GM23338 (cell line): ENCODE results near the gene KCNAB1. TPM values are rescaled to one million over a fixed set of nuclear protein-coding genes. Genes with fewer than 3 reads are reported as not detected.

Source experiments
- ATAC-seq: fragments of 200-7000 bp; cut with Tn5 transposase; 3 replicates; pipeline ENCODE4 v1.9.1; 2020
- DNase-seq: peaks from one replicate; pipeline ENCODE4 v3.0.0-alpha.2; 2015; ENCODE audit warnings: low spot score
- H2AFZ ChIP-seq: fragments of 200-600 bp; sonication (generic); 2 replicates; pipeline ENCODE4 v1.8.0; 2016; ENCODE audit warnings: antibody characterized with exemption, mild to moderate bottlenecking, moderate library complexity
- H3F3A ChIP-seq: fragments of 200-600 bp; sonication (generic); replicated peaks from 2 replicates; pipeline ENCODE4 v1.8.0; 2017; ENCODE audit warnings: antibody characterized with exemption, mixed run types, low read depth
- H3K27ac ChIP-seq: fragments of 200-600 bp; sonication (generic); 2 replicates; pipeline ENCODE4 v1.6.1; 2016; ENCODE audit warnings: low read depth
- H3K27me3 ChIP-seq: fragments of 200-600 bp; sonication (generic); 2 replicates; pipeline ENCODE4 v1.8.0; 2016; ENCODE audit warnings: mild to moderate bottlenecking, mixed run types, moderate library complexity; ENCODE audit not compliant: insufficient read depth
- H3K36me3 ChIP-seq: fragments of 200-600 bp; sonication (generic); 2 replicates; pipeline ENCODE4 v1.8.0; 2016; ENCODE audit warnings: mild to moderate bottlenecking; ENCODE audit not compliant: insufficient read depth
- H3K4me1 ChIP-seq: fragments of 200-600 bp; sonication (generic); 2 replicates; pipeline ENCODE4 v1.8.0; 2016; ENCODE audit warnings: mild to moderate bottlenecking, moderate library complexity; ENCODE audit not compliant: insufficient read depth
- H3K4me2 ChIP-seq: fragments of 200-600 bp; sonication (generic); 2 replicates; pipeline ENCODE4 v1.7.1; 2017; ENCODE audit warnings: mixed run types
- H3K4me3 ChIP-seq: fragments of 200-600 bp; sonication (generic); 2 replicates; pipeline ENCODE4 v1.6.1; 2016; ENCODE audit warnings: mixed run types
- H3K79me2 ChIP-seq: fragments of 200-600 bp; sonication (generic); replicated peaks from 2 replicates; pipeline ENCODE4 v1.8.0; 2017; ENCODE audit warnings: mild to moderate bottlenecking; ENCODE audit not compliant: insufficient read depth
- H3K9me2 ChIP-seq: fragments of 200-600 bp; sonication (generic); 2 replicates; pipeline ENCODE4 v1.8.0; 2017; ENCODE audit not compliant: insufficient read depth
- H4K20me1 ChIP-seq: fragments of 200-600 bp; sonication (generic); replicated peaks from 2 replicates; pipeline ENCODE4 v1.8.0; 2017; ENCODE audit warnings: mild to moderate bottlenecking; ENCODE audit not compliant: insufficient read depth
- H3K27ac Mint-ChIP-seq: 2 replicates; pipeline ENCODE4 v1.8.0; 2020; ENCODE audit warnings: inconsistent platforms, mild to moderate bottlenecking, moderate library complexity, mixed read lengths
- H3K27me3 Mint-ChIP-seq: 3 replicates; pipeline ENCODE4 v1.8.0; 2022; ENCODE audit warnings: low read depth, mild to moderate bottlenecking, moderate library complexity, mixed read lengths, inconsistent platforms; ENCODE audit not compliant: insufficient read depth, poor library complexity
- H3K36me3 Mint-ChIP-seq: 3 replicates; pipeline ENCODE4 v1.8.0; 2021; ENCODE audit warnings: low read depth, mild to moderate bottlenecking, inconsistent platforms, moderate library complexity, mixed read lengths
- H3K4me1 Mint-ChIP-seq: 3 replicates; pipeline ENCODE4 v1.8.0; 2020; ENCODE audit warnings: mild to moderate bottlenecking, inconsistent platforms, mixed read lengths
- H3K4me3 Mint-ChIP-seq: 3 replicates; pipeline ENCODE4 v1.8.0; 2021; ENCODE audit warnings: moderate library complexity, mild to moderate bottlenecking, inconsistent platforms, mixed read lengths
- H3K9me3 Mint-ChIP-seq: 3 replicates; pipeline ENCODE4 v1.8.0; 2020; ENCODE audit warnings: moderate library complexity, mild to moderate bottlenecking, inconsistent platforms, mixed read lengths
- CREB1 ChIP-seq: fragments of 250-450 bp; sonication (Bioruptor Pico); IDR thresholded peaks from 2 replicates; pipeline ENCODE4 v1.5.0; 2020; ENCODE audit warnings: low read depth, mild to moderate bottlenecking, moderate library complexity
- CTCF ChIP-seq, 2 experiments: fragments of 200-600 bp in 1 of 2; sonication (generic) in 1 of 2; conservative IDR thresholded peaks; 2 replicates each; pipeline versions ENCODE4 v1.5.1 to v1.6.1; 2016 to 2017; ENCODE audit warnings: antibody characterized with exemption in 2 of 2, low read depth in 2 of 2, mild to moderate bottlenecking in 2 of 2, moderate library complexity in 1 of 2
- EZH2phosphoT487 ChIP-seq: fragments of 200-600 bp; sonication (generic); IDR thresholded peaks from one replicate; pipeline ENCODE4 v1.8.1; 2018; ENCODE audit warnings: antibody characterized with exemption; ENCODE audit not compliant: unreplicated experiment
- POLR2AphosphoS5 ChIP-seq: IDR thresholded peaks from 2 replicates; pipeline ENCODE4 v1.6.1; 2016; ENCODE audit warnings: antibody characterized with exemption, low read depth
- STAT1 ChIP-seq: IDR thresholded peaks from one replicate; pipeline ENCODE4 v1.6.1; 2016; ENCODE audit warnings: antibody characterized with exemption; ENCODE audit not compliant: unreplicated experiment
- polyA plus RNA-seq: library from polyadenylated mRNA; unstranded; fragments of >200 nt; fragmentation: Nextera tagmentation; extraction: Ambion mirVana; gene quantifications from 2 replicates; pipeline ENCODE4 v1.2.1, GENCODE V29; 2016
- total RNA-seq: library from RNA; depleted of rRNA; stranded (reverse); fragments of >200 nt; shearing (Covaris generic); gene quantifications from 2 replicates; pipeline ENCODE4 v1.2.3, GENCODE V29; 2014
- TF ChIP-seq, protein P1 (sequence below): IDR thresholded peaks from 2 replicates; pipeline ENCODE4 v1.6.1; 2016; ENCODE audit warnings: antibody characterized with exemption
- TF ChIP-seq, protein P2 (sequence below): fragments of 250-450 bp; sonication (Bioruptor Pico); IDR thresholded peaks from 2 replicates; pipeline ENCODE4 v1.5.0; 2020; ENCODE audit warnings: mild to moderate bottlenecking, moderate library complexity

Gene KCNAB1
- total and polyA plus RNA-seq, 2 experiments from 2014 or later = 0.69 to 2.6 TPM

DNA sequence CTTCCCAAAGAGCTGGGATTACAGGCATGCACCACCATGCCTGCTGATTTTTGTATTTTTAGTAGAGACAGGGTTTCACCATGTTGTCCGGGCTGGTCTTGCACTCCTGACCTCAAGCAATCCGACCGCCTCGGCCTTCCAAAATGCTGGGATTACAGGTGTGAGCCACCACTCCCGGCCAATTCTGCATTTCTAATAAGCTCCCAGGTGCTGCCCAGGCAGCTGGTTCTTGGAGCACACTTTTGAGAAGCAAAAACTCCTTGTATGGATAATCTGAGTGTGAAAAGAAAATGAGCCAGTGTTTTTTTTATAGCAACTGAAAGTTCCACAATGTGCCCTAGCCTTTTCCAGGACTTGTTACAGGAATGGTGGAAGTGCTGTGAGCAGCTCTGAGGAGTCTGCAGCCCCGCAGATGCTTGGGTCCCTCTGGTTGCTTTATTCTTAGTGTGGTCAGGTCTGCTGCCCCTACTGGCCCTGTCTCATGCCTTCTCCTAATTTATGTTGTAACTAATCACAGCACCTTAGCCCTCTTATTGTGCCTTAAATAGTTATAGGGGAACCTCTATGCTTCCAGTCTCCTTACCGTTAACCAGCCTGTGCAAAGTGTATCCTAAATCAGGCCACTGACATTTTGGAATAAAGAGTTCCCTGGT lies 13.5 kb upstream of the KCNAB1 start:
- DNase-seq (peak; percentile 55), ATAC-seq (peak; percentile 96)
- peaks cover 3% of the 10 kb centered on the region; the same call in 1 of the 3 replicates for H3K4me1 Mint-ChIP-seq
- TF ChIP-seq CREB1 (CRISPR knock-in tag) (no peak), CTCF (conservative IDR thresholded peaks at IDR 0.05; ENCODE audit: low read depth in 2 of 2) (peak; percentile 41 to 45)
- Histone ChIP-seq H2AFZ (0 out of 2 replicates have a peak overlapping the region, but pooled peaks have one; percentile 25), H3K36me3 (no peaks in the 10 kb centered on the region), H3K4me2 (no peak overlapping the region), H3K4me1 (no peaks in the 10 kb centered on the region), H3K9me2 (no peaks in the 10 kb centered on the region), H3F3A (no peaks in the 10 kb centered on the region), H3K27me3 (no peaks in the 10 kb centered on the region), H3K27ac (no peak overlapping the region), H4K20me1 (no peaks in the 10 kb centered on the region), H3K79me2 (no peaks in the 10 kb centered on the region), H3K4me3 (no peak overlapping the region)
- no peaks in the 10 kb centered on the region for H3K36me3 Mint-ChIP-seq
- no peak overlapping the region for H3K27ac Mint-ChIP-seq
- no peak overlapping the region for H3K4me3 Mint-ChIP-seq
- H3K27me3 Mint-ChIP-seq = peaks cover 2% of the 10 kb centered on the region
- no peaks in the 10 kb centered on the region for H3K9me3 Mint-ChIP-seq

- ATAC-seq = no peak
- no peaks in the 10 kb centered on the region for H3K36me3 Mint-ChIP-seq
- TF ChIP-seq POLR2AphosphoS5 = no peak
- TF ChIP-seq CTCF (conservative IDR thresholded peaks at IDR 0.05; ENCODE audit: low read depth in 2 of 2) = no peak
- no peak for TF ChIP-seq EZH2phosphoT487
- no peak for TF ChIP-seq STAT1
- no peak for TF ChIP-seq CREB1 (CRISPR knock-in tag)
- TF ChIP-seq, protein P1, sequence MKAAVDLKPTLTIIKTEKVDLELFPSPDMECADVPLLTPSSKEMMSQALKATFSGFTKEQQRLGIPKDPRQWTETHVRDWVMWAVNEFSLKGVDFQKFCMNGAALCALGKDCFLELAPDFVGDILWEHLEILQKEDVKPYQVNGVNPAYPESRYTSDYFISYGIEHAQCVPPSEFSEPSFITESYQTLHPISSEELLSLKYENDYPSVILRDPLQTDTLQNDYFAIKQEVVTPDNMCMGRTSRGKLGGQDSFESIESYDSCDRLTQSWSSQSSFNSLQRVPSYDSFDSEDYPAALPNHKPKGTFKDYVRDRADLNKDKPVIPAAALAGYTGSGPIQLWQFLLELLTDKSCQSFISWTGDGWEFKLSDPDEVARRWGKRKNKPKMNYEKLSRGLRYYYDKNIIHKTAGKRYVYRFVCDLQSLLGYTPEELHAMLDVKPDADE = no peak
- TF ChIP-seq, protein P2, sequence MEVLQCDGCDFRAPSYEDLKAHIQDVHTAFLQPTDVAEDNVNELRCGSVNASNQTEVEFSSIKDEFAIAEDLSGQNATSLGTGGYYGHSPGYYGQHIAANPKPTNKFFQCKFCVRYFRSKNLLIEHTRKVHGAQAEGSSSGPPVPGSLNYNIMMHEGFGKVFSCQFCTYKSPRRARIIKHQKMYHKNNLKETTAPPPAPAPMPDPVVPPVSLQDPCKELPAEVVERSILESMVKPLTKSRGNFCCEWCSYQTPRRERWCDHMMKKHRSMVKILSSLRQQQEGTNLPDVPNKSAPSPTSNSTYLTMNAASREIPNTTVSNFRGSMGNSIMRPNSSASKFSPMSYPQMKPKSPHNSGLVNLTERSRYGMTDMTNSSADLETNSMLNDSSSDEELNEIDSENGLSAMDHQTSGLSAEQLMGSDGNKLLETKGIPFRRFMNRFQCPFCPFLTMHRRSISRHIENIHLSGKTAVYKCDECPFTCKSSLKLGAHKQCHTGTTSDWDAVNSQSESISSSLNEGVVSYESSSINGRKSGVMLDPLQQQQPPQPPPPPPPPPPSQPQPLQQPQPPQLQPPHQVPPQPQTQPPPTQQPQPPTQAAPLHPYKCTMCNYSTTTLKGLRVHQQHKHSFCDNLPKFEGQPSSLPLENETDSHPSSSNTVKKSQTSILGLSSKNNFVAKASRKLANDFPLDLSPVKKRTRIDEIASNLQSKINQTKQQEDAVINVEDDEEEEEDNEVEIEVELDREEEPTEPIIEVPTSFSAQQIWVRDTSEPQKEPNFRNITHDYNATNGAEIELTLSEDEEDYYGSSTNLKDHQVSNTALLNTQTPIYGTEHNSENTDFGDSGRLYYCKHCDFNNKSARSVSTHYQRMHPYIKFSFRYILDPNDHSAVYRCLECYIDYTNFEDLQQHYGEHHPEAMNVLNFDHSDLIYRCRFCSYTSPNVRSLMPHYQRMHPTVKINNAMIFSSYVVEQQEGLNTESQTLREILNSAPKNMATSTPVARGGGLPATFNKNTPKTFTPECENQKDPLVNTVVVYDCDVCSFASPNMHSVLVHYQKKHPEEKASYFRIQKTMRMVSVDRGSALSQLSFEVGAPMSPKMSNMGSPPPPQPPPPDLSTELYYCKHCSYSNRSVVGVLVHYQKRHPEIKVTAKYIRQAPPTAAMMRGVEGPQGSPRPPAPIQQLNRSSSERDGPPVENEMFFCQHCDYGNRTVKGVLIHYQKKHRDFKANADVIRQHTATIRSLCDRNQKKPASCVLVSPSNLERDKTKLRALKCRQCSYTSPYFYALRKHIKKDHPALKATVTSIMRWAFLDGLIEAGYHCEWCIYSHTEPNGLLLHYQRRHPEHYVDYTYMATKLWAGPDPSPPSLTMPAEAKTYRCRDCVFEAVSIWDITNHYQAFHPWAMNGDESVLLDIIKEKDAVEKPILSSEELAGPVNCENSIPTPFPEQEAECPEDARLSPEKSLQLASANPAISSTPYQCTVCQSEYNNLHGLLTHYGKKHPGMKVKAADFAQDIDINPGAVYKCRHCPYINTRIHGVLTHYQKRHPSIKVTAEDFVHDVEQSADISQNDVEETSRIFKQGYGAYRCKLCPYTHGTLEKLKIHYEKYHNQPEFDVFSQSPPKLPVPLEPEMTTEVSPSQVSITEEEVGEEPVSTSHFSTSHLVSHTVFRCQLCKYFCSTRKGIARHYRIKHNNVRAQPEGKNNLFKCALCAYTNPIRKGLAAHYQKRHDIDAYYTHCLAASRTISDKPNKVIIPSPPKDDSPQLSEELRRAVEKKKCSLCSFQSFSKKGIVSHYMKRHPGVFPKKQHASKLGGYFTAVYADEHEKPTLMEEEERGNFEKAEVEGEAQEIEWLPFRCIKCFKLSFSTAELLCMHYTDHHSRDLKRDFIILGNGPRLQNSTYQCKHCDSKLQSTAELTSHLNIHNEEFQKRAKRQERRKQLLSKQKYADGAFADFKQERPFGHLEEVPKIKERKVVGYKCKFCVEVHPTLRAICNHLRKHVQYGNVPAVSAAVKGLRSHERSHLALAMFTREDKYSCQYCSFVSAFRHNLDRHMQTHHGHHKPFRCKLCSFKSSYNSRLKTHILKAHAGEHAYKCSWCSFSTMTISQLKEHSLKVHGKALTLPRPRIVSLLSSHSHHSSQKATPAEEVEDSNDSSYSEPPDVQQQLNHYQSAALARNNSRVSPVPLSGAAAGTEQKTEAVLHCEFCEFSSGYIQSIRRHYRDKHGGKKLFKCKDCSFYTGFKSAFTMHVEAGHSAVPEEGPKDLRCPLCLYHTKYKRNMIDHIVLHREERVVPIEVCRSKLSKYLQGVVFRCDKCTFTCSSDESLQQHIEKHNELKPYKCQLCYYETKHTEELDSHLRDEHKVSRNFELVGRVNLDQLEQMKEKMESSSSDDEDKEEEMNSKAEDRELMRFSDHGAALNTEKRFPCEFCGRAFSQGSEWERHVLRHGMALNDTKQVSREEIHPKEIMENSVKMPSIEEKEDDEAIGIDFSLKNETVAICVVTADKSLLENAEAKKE (CRISPR knock-in tag) = no peak
Observed at GRCh38 chr3:156107504-156107903, 12.9 kb upstream of the KCNAB1 start.

More at GRCh38 chr3:156107504-156107903, 12.9 kb upstream of the KCNAB1 start:
- Mint-ChIP-seq H3K9me3 (no peaks in the 10 kb centered on the region), H3K4me1 (peaks cover 3% of the 10 kb centered on the region; the same call in 1 of the 3 replicates), H3K27me3 (peaks cover 4% of the 10 kb centered on the region), H3K4me3 (no peak overlapping the region), H3K27ac (no peak overlapping the region)
- no peaks in the 10 kb centered on the region for H3K9me2 ChIP-seq
- no peaks in the 10 kb centered on the region for H3K36me3 ChIP-seq
- no peak for DNase-seq
- H3K27ac ChIP-seq = no peak overlapping the region
- no peak overlapping the region for H3K4me3 ChIP-seq
- H3K4me1 ChIP-seq = no peaks in the 10 kb centered on the region
- no peaks in the 10 kb centered on the region for H4K20me1 ChIP-seq
- no peaks in the 10 kb centered on the region for H3F3A ChIP-seq
- no peaks in the 10 kb centered on the region for H3K79me2 ChIP-seq
- no peaks in the 10 kb centered on the region for H3K27me3 ChIP-seq
- H2AFZ ChIP-seq = no peak overlapping the region
- H3K4me2 ChIP-seq = no peak overlapping the region
